T47D (cell line): ENCODE results near the gene C6orf89.

Experiments used
- DNase-seq, 2 experiments: peaks; one replicate each; pipeline versions ENCODE4 v3.0.0 to v3.0.0-alpha.2; 2011 to 2012; ENCODE audit warnings: low read depth in 1 of 2, low spot score in 1 of 2
- JUND ChIP-seq: IDR thresholded peaks from 2 replicates; pipeline ENCODE4 v1.6.1; 2012; ENCODE audit warnings: low read depth
- in situ Hi-C: cut with HindIII; loops from 2 replicates; pipeline ENCODE4 v1.10.0; 2016; ENCODE audit warnings: low sequenced_read_pairs, low pct_unique_long_range_greater_than_20kb

C6orf89 gene

GRCh38 chr6:36955136-36955535 lies 69.4 kb downstream of the C6orf89 start:
- TF ChIP-seq JUND = no peak
- in situ Hi-C loops = no loop called here

GRCh38 chr6:36955671-36956445 lies 70.1 kb downstream of the C6orf89 start:
- TF ChIP-seq JUND = no peak
- in situ Hi-C loops = no loop called here
- no peak for DNase-seq

More at GRCh38 chr6:36955136-36955535, 69.4 kb downstream of the C6orf89 start:
- DNase-seq = no peak

- in situ Hi-C loops = no loop called here
- DNase-seq = no peak
- TF ChIP-seq JUND = no peak
Measured at GRCh38 chr6:36956446-36956820, 70.7 kb downstream of the C6orf89 start.

- in situ Hi-C loops = no loop called here
- no peak for TF ChIP-seq JUND
- no peak for DNase-seq
Measured at GRCh38 chr6:36957773-36958271, 72.1 kb downstream of the C6orf89 start.

- DNase-seq = no peak
- TF ChIP-seq JUND = no peak
- in situ Hi-C loops = no loop called here
Measured at GRCh38 chr6:36958775-36959554, 73.2 kb downstream of the C6orf89 start.

GRCh38 chr6:36959555-36960250 lies 74.0 kb downstream of the C6orf89 start:
- no peak for DNase-seq

GRCh38 chr6:36961441-36962435 lies 76.0 kb downstream of the C6orf89 start:
- in situ Hi-C loops = no loop called here
- DNase-seq = no peak
- no peak for TF ChIP-seq JUND

More at GRCh38 chr6:36959555-36960250, 74.0 kb downstream of the C6orf89 start:
- in situ Hi-C loops = no loop called here
- TF ChIP-seq JUND = no peak

GRCh38 chr6:36962874-36963273 lies 77.1 kb downstream of the C6orf89 start:
- no peak for TF ChIP-seq JUND
- in situ Hi-C loops = no loop called here
- peak in 1 of 2 experiments; percentile 33 for DNase-seq

GRCh38 chr6:36963451-36964290 lies 77.9 kb downstream of the C6orf89 start:
- in situ Hi-C loops = no loop called here
- no peak for DNase-seq

GRCh38 chr6:36964349-36964748 lies 78.6 kb downstream of the C6orf89 start:
- no peak for DNase-seq
- in situ Hi-C loops = no loop called here
- TF ChIP-seq JUND = no peak

More at GRCh38 chr6:36963451-36964290, 77.9 kb downstream of the C6orf89 start:
- no peak for TF ChIP-seq JUND

GRCh38 chr6:36964908-36965307 lies 79.2 kb downstream of the C6orf89 start:
- DNase-seq = no peak
- TF ChIP-seq JUND = no peak

More at GRCh38 chr6:36964908-36965307, 79.2 kb downstream of the C6orf89 start:
- in situ Hi-C loops = no loop called here
